Subcutaneous adipose tissue (tissue), 4 donors: ENCODE data around the gene PPARD. TPM values are rescaled to one million over a fixed set of nuclear protein-coding genes. Genes with fewer than 3 reads are reported as not detected.

Experiments used
- CTCF ChIP-seq: fragments of 450-650 bp; IDR thresholded peaks from one replicate; pipeline ENCODE4 v1.5.1; 2016; ENCODE audit warnings: low read depth, mild to moderate bottlenecking, control low read depth, antibody characterized with exemption, moderate library complexity
- total RNA-seq, 4 donors: library from RNA; depleted of rRNA; stranded (reverse); fragments of >200 nt; gene quantifications; one replicate each; pipeline ENCODE4 v1.1.0, GENCODE V29; 2016

Gene PPARD
- total RNA-seq, 4 donors from 2014 or later, result 6.1 to 17.3 (median 7.0) TPM

- TF ChIP-seq CTCF, result no peak
Measured at GRCh38 chr6:35318196-35319171, 23.9 kb upstream of the PPARD start.

GRCh38 chr6:35319346-35320030 is 22.9 kb upstream of the PPARD start:
- no peak for TF ChIP-seq CTCF

GRCh38 chr6:35320031-35320410 is 22.3 kb upstream of the PPARD start:
- no peak for TF ChIP-seq CTCF

GRCh38 chr6:35321091-35321490 is 21.3 kb upstream of the PPARD start:
- no peak for TF ChIP-seq CTCF

GRCh38 chr6:35327349-35328027 is 14.9 kb upstream of the PPARD start:
- TF ChIP-seq CTCF, result no peak

- no peak for TF ChIP-seq CTCF
Measured at GRCh38 chr6:35328108-35328723, 14.1 kb upstream of the PPARD start.
